K562 (cell line): Measurements from ENCODE around the gene OR10H5. TPM values are rescaled to one million over a fixed set of nuclear protein-coding genes. Genes with fewer than 3 reads are reported as not detected.
"Not testable (repeated sequence)": the region's sequence is repeated elsewhere in the genome, so short reads cannot be mapped to it uniquely, and the experiment has no call there.

Experiments
- BRD9 ChIP-seq: fragments of 450-650 bp; IDR thresholded peaks from 2 replicates; pipeline ENCODE4 v1.6.1; 2018; ENCODE audit warnings: low read depth; ENCODE audit not compliant: partially characterized antibody
- CBFA2T3 ChIP-seq: fragments of 450-650 bp; IDR thresholded peaks from 2 replicates; pipeline ENCODE4 v1.6.1; 2017
- CREB3 ChIP-seq: fragments of 450-650 bp; conservative IDR thresholded peaks from 2 replicates; pipeline ENCODE4 v1.6.1; 2016; ENCODE audit warnings: missing genetic modification characterization, low read depth, mild to moderate bottlenecking, missing compliant biosample characterization, moderate library complexity
- CTBP1 ChIP-seq: fragments of 450-650 bp; IDR thresholded peaks from 2 replicates; pipeline ENCODE4 v1.6.1; 2016; ENCODE audit warnings: borderline replicate concordance
- FOXK2 ChIP-seq, 2 experiments: fragments of 450-650 bp; IDR thresholded peaks in 1 of 2; conservative IDR thresholded peaks in 1 of 2; 2 replicates each; pipeline ENCODE4 v1.6.1; 2016; ENCODE audit warnings: low read depth in 2 of 2, mild to moderate bottlenecking in 1 of 2
- HBP1 ChIP-seq: fragments of 450-650 bp; formaldehyde crosslinking; IDR thresholded peaks from 2 replicates; pipeline ENCODE4 v1.4.0; 2022; ENCODE audit warnings: missing genetic modification characterization
- MBD2 ChIP-seq: sonication (generic); IDR thresholded peaks from 2 replicates; pipeline ENCODE4 v1.6.1; 2016; ENCODE audit warnings: low read depth, borderline replicate concordance
- MEF2D ChIP-seq: conservative IDR thresholded peaks from 2 replicates; pipeline ENCODE4 v1.6.1; 2016; ENCODE audit warnings: low read depth, missing genetic modification characterization, missing compliant biosample characterization
- NR4A1 ChIP-seq, 2 experiments: fragments of 250-450 bp in 1 of 2; fragments of 450-650 bp in 1 of 2; sonication (Bioruptor Pico) in 1 of 2; IDR thresholded peaks; 2 replicates each; pipeline versions ENCODE4 v1.4.0 to v1.6.1; 2016 to 2020; ENCODE audit warnings: mild to moderate bottlenecking in 2 of 2, missing compliant biosample characterization in 1 of 2, missing genetic modification characterization in 1 of 2, moderate library complexity in 1 of 2
- POLR2B ChIP-seq: fragments of 450-650 bp; IDR thresholded peaks from 2 replicates; pipeline ENCODE4 v1.6.1; 2018; ENCODE audit warnings: low read depth; ENCODE audit not compliant: partially characterized antibody
- TCF3 ChIP-seq: sonication (generic); formaldehyde crosslinking; IDR thresholded peaks from 2 replicates; pipeline ENCODE4 v1.4.0; 2020; ENCODE audit warnings: mild to moderate bottlenecking, missing genetic modification reagents
- THRAP3 ChIP-seq: fragments of 450-650 bp; IDR thresholded peaks from 2 replicates; pipeline ENCODE4 v1.6.1; 2016; ENCODE audit warnings: mild to moderate bottlenecking, inconsistent platforms, borderline replicate concordance
- ZEB2 ChIP-seq: fragments of 450-650 bp; IDR thresholded peaks from 2 replicates; pipeline ENCODE4 v1.6.1; 2016
- polyA plus RNA-seq, 8 experiments: library from polyadenylated mRNA; depleted of rRNA in 4 of 8; stranded (reverse) in 5 of 8; unstranded in 3 of 8; fragments of >200 nt; fragmentation: Nextera tagmentation in 2 of 8; fragmentation: Illumina TruSeq in 1 of 8; extraction: Ambion mirVana in 2 of 8; extraction: Trizol in 1 of 8; gene quantifications; 2 replicates each; pipeline versions ENCODE4 v1.2.1 to v1.2.3, GENCODE V29; 2011 to 2014; ENCODE audit warnings: inconsistent platforms in 1 of 8, missing spikeins in 1 of 8
- total RNA-seq, 7 experiments: library from RNA; depleted of rRNA in 6 of 7; stranded (reverse); fragments of >200 nt in 6 of 7; fragmentation: Illumina TruSeq in 2 of 7; extraction: Trizol in 2 of 7; gene quantifications; 2 replicates each; pipeline versions ENCODE4 v1.2.1 to v1.2.3, GENCODE V29; 2011 to 2021; ENCODE audit warnings: low replicate concordance in 1 of 7
- TF ChIP-seq, protein P1 (sequence below): fragments of 250-450 bp; sonication (Bioruptor Pico); IDR thresholded peaks from 2 replicates; pipeline ENCODE4 v1.4.0; 2020; ENCODE audit warnings: mild to moderate bottlenecking
- TF ChIP-seq, protein P2 (sequence below): fragments of 450-650 bp; IDR thresholded peaks from 2 replicates; pipeline ENCODE4 v1.6.1; 2017; ENCODE audit warnings: antibody characterized with exemption, mild to moderate bottlenecking
- TF ChIP-seq, protein P3 (sequence below): sonication (generic); IDR thresholded peaks from 2 replicates; pipeline ENCODE4 v1.6.1; 2016

OR10H5 gene
- total and polyA plus RNA-seq, 9 of the 15 experiments (the other 6 are each of a cell fraction or from before 2014, with no cell fraction given) = not detected

GRCh38 chr19:15835565-15836329 is 48.3 kb downstream of the OR10H5 start (continued):
- TF ChIP-seq, protein P1, sequence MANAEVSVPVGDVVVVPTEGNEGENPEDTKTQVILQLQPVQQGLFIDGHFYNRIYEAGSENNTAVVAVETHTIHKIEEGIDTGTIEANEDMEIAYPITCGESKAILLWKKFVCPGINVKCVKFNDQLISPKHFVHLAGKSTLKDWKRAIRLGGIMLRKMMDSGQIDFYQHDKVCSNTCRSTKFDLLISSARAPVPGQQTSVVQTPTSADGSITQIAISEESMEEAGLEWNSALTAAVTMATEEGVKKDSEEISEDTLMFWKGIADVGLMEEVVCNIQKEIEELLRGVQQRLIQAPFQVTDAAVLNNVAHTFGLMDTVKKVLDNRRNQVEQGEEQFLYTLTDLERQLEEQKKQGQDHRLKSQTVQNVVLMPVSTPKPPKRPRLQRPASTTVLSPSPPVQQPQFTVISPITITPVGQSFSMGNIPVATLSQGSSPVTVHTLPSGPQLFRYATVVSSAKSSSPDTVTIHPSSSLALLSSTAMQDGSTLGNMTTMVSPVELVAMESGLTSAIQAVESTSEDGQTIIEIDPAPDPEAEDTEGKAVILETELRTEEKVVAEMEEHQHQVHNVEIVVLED (CRISPR knock-in tag) = 0 out of 2 replicates have a peak, but pooled peaks have one; percentile 7
- TF ChIP-seq CBFA2T3 (peak; percentile 66), TCF3 (CRISPR knock-in tag) (peak; percentile 59), THRAP3 (0 out of 2 replicates have a peak, but pooled peaks have one; percentile 56), ZEB2 (peak; percentile 90), NR4A1 (tag; IDR thresholded peaks at IDR 0.05) (0 out of 2 replicates have a peak, but pooled peaks have one; percentile 33), POLR2B (peak; percentile 85), HBP1 (CRISPR knock-in tag) (peak; percentile 46; the same call in 1 of the 2 replicates), FOXK2 (conservative IDR thresholded peaks at IDR 0.05 in 1 of 2, IDR thresholded peaks at IDR 0.05 in 1 of 2; ENCODE audit: low read depth in 2 of 2) (peak; percentile 65 to 71; a peak in 3 of 4 replicates), MEF2D (tag) (0 out of 2 replicates have a peak, but pooled peaks have one; percentile 36), BRD9 (peak; percentile 56), MBD2 (0 out of 2 replicates have a peak, but pooled peaks have one; percentile 37), CREB3 (peak; percentile 56; the same call in 1 of the 2 replicates), CTBP1 (peak; percentile 36; the same call in 1 of the 2 replicates)
- TF ChIP-seq NR4A1 (CRISPR knock-in tag; IDR thresholded peaks at IDR 0.05) = not testable (repeated sequence)
- TF ChIP-seq, protein P2, sequence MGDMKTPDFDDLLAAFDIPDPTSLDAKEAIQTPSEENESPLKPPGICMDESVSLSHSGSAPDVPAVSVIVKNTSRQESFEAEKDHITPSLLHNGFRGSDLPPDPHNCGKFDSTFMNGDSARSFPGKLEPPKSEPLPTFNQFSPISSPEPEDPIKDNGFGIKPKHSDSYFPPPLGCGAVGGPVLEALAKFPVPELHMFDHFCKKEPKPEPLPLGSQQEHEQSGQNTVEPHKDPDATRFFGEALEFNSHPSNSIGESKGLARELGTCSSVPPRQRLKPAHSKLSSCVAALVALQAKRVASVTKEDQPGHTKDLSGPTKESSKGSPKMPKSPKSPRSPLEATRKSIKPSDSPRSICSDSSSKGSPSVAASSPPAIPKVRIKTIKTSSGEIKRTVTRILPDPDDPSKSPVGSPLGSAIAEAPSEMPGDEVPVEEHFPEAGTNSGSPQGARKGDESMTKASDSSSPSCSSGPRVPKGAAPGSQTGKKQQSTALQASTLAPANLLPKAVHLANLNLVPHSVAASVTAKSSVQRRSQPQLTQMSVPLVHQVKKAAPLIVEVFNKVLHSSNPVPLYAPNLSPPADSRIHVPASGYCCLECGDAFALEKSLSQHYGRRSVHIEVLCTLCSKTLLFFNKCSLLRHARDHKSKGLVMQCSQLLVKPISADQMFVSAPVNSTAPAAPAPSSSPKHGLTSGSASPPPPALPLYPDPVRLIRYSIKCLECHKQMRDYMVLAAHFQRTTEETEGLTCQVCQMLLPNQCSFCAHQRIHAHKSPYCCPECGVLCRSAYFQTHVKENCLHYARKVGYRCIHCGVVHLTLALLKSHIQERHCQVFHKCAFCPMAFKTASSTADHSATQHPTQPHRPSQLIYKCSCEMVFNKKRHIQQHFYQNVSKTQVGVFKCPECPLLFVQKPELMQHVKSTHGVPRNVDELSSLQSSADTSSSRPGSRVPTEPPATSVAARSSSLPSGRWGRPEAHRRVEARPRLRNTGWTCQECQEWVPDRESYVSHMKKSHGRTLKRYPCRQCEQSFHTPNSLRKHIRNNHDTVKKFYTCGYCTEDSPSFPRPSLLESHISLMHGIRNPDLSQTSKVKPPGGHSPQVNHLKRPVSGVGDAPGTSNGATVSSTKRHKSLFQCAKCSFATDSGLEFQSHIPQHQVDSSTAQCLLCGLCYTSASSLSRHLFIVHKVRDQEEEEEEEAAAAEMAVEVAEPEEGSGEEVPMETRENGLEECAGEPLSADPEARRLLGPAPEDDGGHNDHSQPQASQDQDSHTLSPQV = peak; percentile 59
- TF ChIP-seq, protein P3, sequence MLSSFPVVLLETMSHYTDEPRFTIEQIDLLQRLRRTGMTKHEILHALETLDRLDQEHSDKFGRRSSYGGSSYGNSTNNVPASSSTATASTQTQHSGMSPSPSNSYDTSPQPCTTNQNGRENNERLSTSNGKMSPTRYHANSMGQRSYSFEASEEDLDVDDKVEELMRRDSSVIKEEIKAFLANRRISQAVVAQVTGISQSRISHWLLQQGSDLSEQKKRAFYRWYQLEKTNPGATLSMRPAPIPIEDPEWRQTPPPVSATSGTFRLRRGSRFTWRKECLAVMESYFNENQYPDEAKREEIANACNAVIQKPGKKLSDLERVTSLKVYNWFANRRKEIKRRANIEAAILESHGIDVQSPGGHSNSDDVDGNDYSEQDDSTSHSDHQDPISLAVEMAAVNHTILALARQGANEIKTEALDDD = peak; percentile 78
